K562 (cell line): Measurements from ENCODE around the gene PTPN18. TPM values are rescaled to one million over a fixed set of nuclear protein-coding genes. Genes with fewer than 3 reads are reported as not detected.

ENCODE experiments used
- ARNT ChIP-seq, 2 experiments: fragments of 450-650 bp; IDR thresholded peaks; 2 replicates each; pipeline ENCODE4 v1.6.1; 2016; ENCODE audit warnings: mild to moderate bottlenecking in 1 of 2
- FOXK1 ChIP-seq: sonication (generic); formaldehyde crosslinking; IDR thresholded peaks from 2 replicates; pipeline ENCODE4 v1.8.0; 2022; ENCODE audit warnings: missing genetic modification reagents, mild to moderate bottlenecking, borderline replicate concordance
- KHSRP ChIP-seq: fragments of 450-650 bp; IDR thresholded peaks from 2 replicates; pipeline ENCODE4 v1.6.1; 2017
- KLF16 ChIP-seq: IDR thresholded peaks from 2 replicates; pipeline ENCODE4 v1.6.1; 2016; ENCODE audit warnings: antibody characterized with exemption
- MXI1 ChIP-seq: IDR thresholded peaks from 2 replicates; pipeline ENCODE4 v1.6.1; 2011; ENCODE audit warnings: low read depth, mild to moderate bottlenecking, improper control_type of control experiment, low read length
- NUFIP1 ChIP-seq: fragments of 450-650 bp; IDR thresholded peaks from 2 replicates; pipeline ENCODE4 v1.6.1; 2018; ENCODE audit not compliant: partially characterized antibody
- PHF8 ChIP-seq: fragments of 200-600 bp; sonication (generic); IDR thresholded peaks from 2 replicates; pipeline ENCODE4 v1.6.1; 2012; ENCODE audit warnings: mixed run types, mild to moderate bottlenecking, inconsistent platforms, low read length, moderate library complexity, borderline replicate concordance
- SMAD4 ChIP-seq: fragments of 250-450 bp; sonication (Bioruptor Pico); conservative IDR thresholded peaks from 2 replicates; pipeline ENCODE4 v1.8.0; 2021; ENCODE audit warnings: inconsistent platforms, mild to moderate bottlenecking, moderate library complexity
- TAF15 ChIP-seq: fragments of 200-400 bp; formaldehyde crosslinking; IDR thresholded peaks from 2 replicates; pipeline ENCODE4 v1.6.1; 2017; ENCODE audit warnings: mild to moderate bottlenecking, low read depth, low read length, moderate library complexity
- ZFP36 ChIP-seq: fragments of 150-350 bp; IDR thresholded peaks from 2 replicates; pipeline ENCODE4 v1.6.1; 2018; ENCODE audit warnings: low read length, low read depth; ENCODE audit not compliant: partially characterized antibody
- ZKSCAN3 ChIP-seq: fragments of 250-450 bp; sonication (Bioruptor Pico); IDR thresholded peaks from 2 replicates; pipeline ENCODE4 v1.4.0; 2020
- polyA plus RNA-seq, 8 experiments: library from polyadenylated mRNA; depleted of rRNA in 4 of 8; stranded (reverse) in 5 of 8; unstranded in 3 of 8; fragments of >200 nt; fragmentation: Nextera tagmentation in 2 of 8; fragmentation: Illumina TruSeq in 1 of 8; extraction: Ambion mirVana in 2 of 8; extraction: Trizol in 1 of 8; gene quantifications; 2 replicates each; pipeline versions ENCODE4 v1.2.1 to v1.2.3, GENCODE V29; 2011 to 2014; ENCODE audit warnings: inconsistent platforms in 1 of 8, missing spikeins in 1 of 8
- total RNA-seq, 7 experiments: library from RNA; depleted of rRNA in 6 of 7; stranded (reverse); fragments of >200 nt in 6 of 7; fragmentation: Illumina TruSeq in 2 of 7; extraction: Trizol in 2 of 7; gene quantifications; 2 replicates each; pipeline versions ENCODE4 v1.2.1 to v1.2.3, GENCODE V29; 2011 to 2021; ENCODE audit warnings: low replicate concordance in 1 of 7
- TF ChIP-seq, protein P1 (sequence below): fragments of 200-800 bp; sonication (Bioruptor generic); IDR thresholded peaks from 2 replicates; pipeline ENCODE4 v1.6.1; 2016; ENCODE audit warnings: missing genetic modification characterization, missing compliant biosample characterization
- TF ChIP-seq, protein P2 (sequence below): sonication (generic); formaldehyde crosslinking; IDR thresholded peaks from 2 replicates; pipeline ENCODE4 v1.5.0; 2020; ENCODE audit warnings: missing genetic modification reagents
- TF ChIP-seq, protein P3 (sequence below), 2 experiments: IDR thresholded peaks in 1 of 2; conservative IDR thresholded peaks in 1 of 2; 2 replicates each; pipeline ENCODE4 v1.6.1; 2016; ENCODE audit warnings: low read depth in 2 of 2, mild to moderate bottlenecking in 1 of 2, missing compliant biosample characterization in 1 of 2, missing genetic modification characterization in 1 of 2, moderate library complexity in 1 of 2

Gene PTPN18
- total and polyA plus RNA-seq, 9 of the 15 experiments (the other 6 are each of a cell fraction or from before 2014, with no cell fraction given), result 11.6 to 90.7 (median 49.6) TPM

DNA sequence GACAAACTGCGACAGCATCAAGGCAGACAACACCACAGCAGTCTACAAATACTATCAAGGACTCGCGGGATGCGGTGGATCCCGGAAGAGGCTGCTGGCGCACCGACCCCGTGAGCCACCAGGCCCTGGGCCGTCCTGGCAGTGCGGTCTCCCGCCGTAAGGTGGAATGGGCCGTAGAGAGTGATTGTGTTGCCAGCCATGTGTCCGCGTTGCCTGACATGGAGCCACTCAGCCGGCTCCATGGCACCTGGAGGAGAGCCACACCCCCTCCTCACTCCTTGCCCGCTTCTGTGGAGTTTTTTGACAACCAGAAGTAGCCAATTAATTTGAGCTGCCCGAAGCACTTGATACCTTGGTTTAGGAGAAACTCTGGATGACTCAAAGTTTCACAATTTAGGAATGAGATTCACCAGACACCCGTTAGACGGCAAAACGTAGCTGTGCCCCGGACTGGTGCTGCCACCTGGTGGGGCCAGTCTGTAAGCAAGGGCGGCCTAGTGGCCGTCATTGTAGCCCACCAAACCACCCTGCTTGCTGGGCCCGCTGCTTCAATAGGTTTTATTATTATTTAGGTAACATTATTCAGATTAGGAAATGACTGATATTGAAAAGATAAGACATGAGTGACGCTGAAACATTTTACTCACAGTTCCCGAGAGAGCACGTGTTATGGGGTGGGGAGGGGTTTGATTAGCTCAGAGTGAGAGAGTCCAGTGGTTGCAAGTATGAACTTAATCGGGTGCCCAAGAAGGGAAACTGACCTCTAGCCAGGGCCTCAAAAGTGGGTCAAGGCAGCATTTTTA is 23.4 kb upstream of the PTPN18 start (continued):
- TF ChIP-seq, protein P1, sequence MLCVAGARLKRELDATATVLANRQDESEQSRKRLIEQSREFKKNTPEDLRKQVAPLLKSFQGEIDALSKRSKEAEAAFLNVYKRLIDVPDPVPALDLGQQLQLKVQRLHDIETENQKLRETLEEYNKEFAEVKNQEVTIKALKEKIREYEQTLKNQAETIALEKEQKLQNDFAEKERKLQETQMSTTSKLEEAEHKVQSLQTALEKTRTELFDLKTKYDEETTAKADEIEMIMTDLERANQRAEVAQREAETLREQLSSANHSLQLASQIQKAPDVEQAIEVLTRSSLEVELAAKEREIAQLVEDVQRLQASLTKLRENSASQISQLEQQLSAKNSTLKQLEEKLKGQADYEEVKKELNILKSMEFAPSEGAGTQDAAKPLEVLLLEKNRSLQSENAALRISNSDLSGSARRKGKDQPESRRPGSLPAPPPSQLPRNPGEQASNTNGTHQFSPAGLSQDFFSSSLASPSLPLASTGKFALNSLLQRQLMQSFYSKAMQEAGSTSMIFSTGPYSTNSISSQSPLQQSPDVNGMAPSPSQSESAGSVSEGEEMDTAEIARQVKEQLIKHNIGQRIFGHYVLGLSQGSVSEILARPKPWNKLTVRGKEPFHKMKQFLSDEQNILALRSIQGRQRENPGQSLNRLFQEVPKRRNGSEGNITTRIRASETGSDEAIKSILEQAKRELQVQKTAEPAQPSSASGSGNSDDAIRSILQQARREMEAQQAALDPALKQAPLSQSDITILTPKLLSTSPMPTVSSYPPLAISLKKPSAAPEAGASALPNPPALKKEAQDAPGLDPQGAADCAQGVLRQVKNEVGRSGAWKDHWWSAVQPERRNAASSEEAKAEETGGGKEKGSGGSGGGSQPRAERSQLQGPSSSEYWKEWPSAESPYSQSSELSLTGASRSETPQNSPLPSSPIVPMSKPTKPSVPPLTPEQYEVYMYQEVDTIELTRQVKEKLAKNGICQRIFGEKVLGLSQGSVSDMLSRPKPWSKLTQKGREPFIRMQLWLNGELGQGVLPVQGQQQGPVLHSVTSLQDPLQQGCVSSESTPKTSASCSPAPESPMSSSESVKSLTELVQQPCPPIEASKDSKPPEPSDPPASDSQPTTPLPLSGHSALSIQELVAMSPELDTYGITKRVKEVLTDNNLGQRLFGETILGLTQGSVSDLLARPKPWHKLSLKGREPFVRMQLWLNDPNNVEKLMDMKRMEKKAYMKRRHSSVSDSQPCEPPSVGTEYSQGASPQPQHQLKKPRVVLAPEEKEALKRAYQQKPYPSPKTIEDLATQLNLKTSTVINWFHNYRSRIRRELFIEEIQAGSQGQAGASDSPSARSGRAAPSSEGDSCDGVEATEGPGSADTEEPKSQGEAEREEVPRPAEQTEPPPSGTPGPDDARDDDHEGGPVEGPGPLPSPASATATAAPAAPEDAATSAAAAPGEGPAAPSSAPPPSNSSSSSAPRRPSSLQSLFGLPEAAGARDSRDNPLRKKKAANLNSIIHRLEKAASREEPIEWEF (CRISPR knock-in tag), result no peak
- TF ChIP-seq PHF8, result no peak
- 0 out of 2 replicates have a peak, but pooled peaks have one; percentile 36 for TF ChIP-seq KLF16
- no peak for TF ChIP-seq TAF15
- TF ChIP-seq, protein P2, sequence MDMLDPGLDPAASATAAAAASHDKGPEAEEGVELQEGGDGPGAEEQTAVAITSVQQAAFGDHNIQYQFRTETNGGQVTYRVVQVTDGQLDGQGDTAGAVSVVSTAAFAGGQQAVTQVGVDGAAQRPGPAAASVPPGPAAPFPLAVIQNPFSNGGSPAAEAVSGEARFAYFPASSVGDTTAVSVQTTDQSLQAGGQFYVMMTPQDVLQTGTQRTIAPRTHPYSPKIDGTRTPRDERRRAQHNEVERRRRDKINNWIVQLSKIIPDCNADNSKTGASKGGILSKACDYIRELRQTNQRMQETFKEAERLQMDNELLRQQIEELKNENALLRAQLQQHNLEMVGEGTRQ (CRISPR knock-in tag), result no peak
- TF ChIP-seq ZFP36, result peak; percentile 5
- TF ChIP-seq SMAD4, result peak; percentile 61
- no peak for TF ChIP-seq MXI1
- TF ChIP-seq, protein P3, sequence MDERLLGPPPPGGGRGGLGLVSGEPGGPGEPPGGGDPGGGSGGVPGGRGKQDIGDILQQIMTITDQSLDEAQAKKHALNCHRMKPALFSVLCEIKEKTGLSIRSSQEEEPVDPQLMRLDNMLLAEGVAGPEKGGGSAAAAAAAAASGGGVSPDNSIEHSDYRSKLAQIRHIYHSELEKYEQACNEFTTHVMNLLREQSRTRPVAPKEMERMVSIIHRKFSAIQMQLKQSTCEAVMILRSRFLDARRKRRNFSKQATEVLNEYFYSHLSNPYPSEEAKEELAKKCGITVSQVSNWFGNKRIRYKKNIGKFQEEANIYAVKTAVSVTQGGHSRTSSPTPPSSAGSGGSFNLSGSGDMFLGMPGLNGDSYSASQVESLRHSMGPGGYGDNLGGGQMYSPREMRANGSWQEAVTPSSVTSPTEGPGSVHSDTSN (CRISPR knock-in tag; IDR thresholded peaks at IDR 0.05; ENCODE audit: low read depth), result no peak
- TF ChIP-seq, protein P3 (tag; conservative IDR thresholded peaks at IDR 0.05; ENCODE audit: low read depth), result no peak
- no peak for TF ChIP-seq KHSRP
- no peak for TF ChIP-seq ZKSCAN3 (CRISPR knock-in tag)
- TF ChIP-seq NUFIP1, result no peak
- 0 out of 4 replicates have a peak, but pooled peaks of 1 of the 2 experiments have one; percentile 22 for TF ChIP-seq ARNT (IDR thresholded peaks at IDR 0.05)
- TF ChIP-seq FOXK1 (CRISPR knock-in tag), result no peak
